Panc1 (cell line): ENCODE measurements around the gene TMEM212. TPM values are rescaled to one million over a fixed set of nuclear protein-coding genes. Genes with fewer than 3 reads are reported as not detected.

Experiments used
- ATAC-seq: fragments of 200-7000 bp; cut with Tn5 transposase; 2 replicates; pipeline ENCODE4 v1.9.1; 2020; ENCODE audit warnings: mild to moderate bottlenecking, moderate library complexity
- BruUV-seq: library from RNA; stranded (reverse); fragments of 400-500 nt; replicated peaks from 2 replicates; lab custom pipeline; 2021; lab: Mats Ljungman, UMichigan
- CTCF ChIA-PET: fragments of 300-600 bp; sonication (Branson Sonifier 250); formaldehyde crosslinking; loops from one replicate; lab custom pipeline; 2022; ENCODE audit warnings: antibody characterized with exemption; lab: Charles Lee
- POLR2A ChIA-PET: fragments of 300-600 bp; sonication (Branson Sonifier 250); formaldehyde crosslinking; loops from one replicate; lab custom pipeline; 2022; ENCODE audit warnings: antibody characterized with exemption; lab: Charles Lee
- DNase-seq: peaks from one replicate; pipeline ENCODE4 v3.0.0-alpha.2; 2010; ENCODE audit warnings: low read depth, low spot score
- H3K27ac ChIP-seq: 2 replicates; pipeline ENCODE4 v1.5.1; 2011; ENCODE audit warnings: mild to moderate bottlenecking, low read length, inconsistent platforms
- H3K27me3 ChIP-seq: fragments of 200-500 bp; sonication (Bioruptor generic); 2 replicates; pipeline ENCODE4 v1.6.0; 2014; ENCODE audit warnings: low read length, inconsistent platforms; ENCODE audit not compliant: control insufficient read depth, insufficient read depth
- H3K36me3 ChIP-seq: fragments of 200-500 bp; sonication (Bioruptor generic); 2 replicates; pipeline ENCODE4 v1.5.1; 2014; ENCODE audit warnings: inconsistent platforms, mild to moderate bottlenecking, low read length, moderate library complexity; ENCODE audit not compliant: control insufficient read depth, insufficient read depth
- H3K4me1 ChIP-seq: 2 replicates; pipeline ENCODE4 v1.5.1; 2011; ENCODE audit warnings: inconsistent platforms, mild to moderate bottlenecking, low read length, moderate library complexity; ENCODE audit not compliant: control insufficient read depth, insufficient read depth
- H3K4me3 ChIP-seq, 2 experiments: 2 replicates each; pipeline ENCODE4 v1.5.1; 2011 to 2012; ENCODE audit warnings: low read depth in 2 of 2, low read length in 2 of 2, mild to moderate bottlenecking in 2 of 2, inconsistent platforms in 1 of 2, moderate library complexity in 1 of 2
- H3K9me3 ChIP-seq: fragments of 200-500 bp; sonication (Bioruptor generic); 2 replicates; pipeline ENCODE4 v1.5.1; 2014; ENCODE audit warnings: low read depth, mild to moderate bottlenecking, inconsistent platforms, low read length, moderate library complexity; ENCODE audit not compliant: control insufficient read depth, insufficient read depth
- POLR2AphosphoS5 ChIP-seq: IDR thresholded peaks from 2 replicates; pipeline ENCODE4 v1.6.1; 2012; ENCODE audit warnings: mild to moderate bottlenecking, low read depth, low read length, moderate library complexity
- SIN3A ChIP-seq: IDR thresholded peaks from 2 replicates; pipeline ENCODE4 v1.6.1; 2012; ENCODE audit warnings: low read depth, mild to moderate bottlenecking, low read length, moderate library complexity, borderline replicate concordance; ENCODE audit not compliant: insufficient read depth
- TCF7L2 ChIP-seq: IDR thresholded peaks from 2 replicates; pipeline ENCODE4 v1.6.1; 2011; ENCODE audit warnings: mild to moderate bottlenecking, low read depth, low read length, inconsistent platforms
- in situ Hi-C: cut with HindIII; loops from 2 replicates; pipeline ENCODE4 v1.10.0; 2016; ENCODE audit warnings: low sequenced_read_pairs, low pct_unique_long_range_greater_than_20kb
- intact Hi-C: fragments of 100-400 bp; cut with micrococcal nuclease; formaldehyde crosslinking; loops from one replicate; pipeline ENCODE4 v1.10.0; 2022; ENCODE audit not compliant: unreplicated experiment
- total RNA-seq: library from RNA; stranded (reverse); gene quantifications from one replicate; pipeline ENCODE4 v1.2.1, GENCODE V29; 2021; ENCODE audit not compliant: unreplicated experiment
- TF ChIP-seq, protein P1 (sequence below): fragments of 450-650 bp; IDR thresholded peaks from 2 replicates; pipeline ENCODE4 v1.5.1; 2017; ENCODE audit warnings: mild to moderate bottlenecking
- TF ChIP-seq, protein P2 (sequence below), 2 experiments: IDR thresholded peaks; 2 replicates each; pipeline ENCODE4 v1.6.1; 2011 to 2012; ENCODE audit warnings: low read depth in 2 of 2, control low read depth in 1 of 2, low read length in 1 of 2, mild to moderate bottlenecking in 1 of 2, moderate library complexity in 1 of 2; ENCODE audit not compliant: insufficient read depth in 1 of 2

TMEM212 gene
- total RNA-seq, 1 experiment from 2014 or later: not detected

DNA sequence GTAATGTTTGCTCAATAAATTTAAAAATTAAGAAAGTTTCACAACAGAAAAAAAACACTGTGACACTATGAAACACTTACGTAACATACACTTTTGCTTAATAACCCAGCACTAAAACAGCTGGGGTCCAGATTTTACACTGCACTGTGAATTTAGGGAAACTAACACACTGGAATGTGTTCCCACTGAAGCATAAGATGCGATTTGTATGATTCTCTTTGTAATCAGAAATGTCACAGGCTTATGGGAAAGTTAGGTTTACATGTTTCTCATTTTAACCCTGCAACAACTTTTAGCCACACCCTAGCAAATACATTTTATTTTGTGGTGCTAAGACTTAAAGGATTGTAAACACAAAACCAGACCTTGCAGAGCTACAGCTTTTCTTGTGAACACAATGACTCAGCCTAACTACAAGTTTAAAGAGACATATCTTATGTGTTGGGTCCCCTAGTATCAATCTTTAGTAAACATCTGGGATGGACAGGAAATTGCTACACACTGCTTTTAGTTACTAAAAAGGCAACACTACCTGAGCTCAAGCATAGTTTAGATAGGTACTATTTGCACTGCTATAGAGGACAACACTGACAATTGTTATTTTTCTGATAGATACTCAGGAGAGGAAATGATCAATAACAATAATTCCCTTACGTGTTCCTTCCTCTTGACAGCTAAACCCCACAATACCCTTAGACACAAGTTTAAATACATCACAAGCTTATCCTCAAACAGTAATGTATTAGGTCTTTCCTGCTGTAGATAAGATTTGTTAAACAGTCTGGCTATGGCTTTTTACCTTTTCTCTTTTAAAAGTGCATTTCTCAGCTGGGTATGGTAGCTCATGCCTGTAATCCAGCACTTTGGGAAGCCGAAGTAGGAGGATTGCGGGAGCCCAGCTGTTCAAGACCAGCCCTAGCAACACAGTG is 36.7 kb upstream of the TMEM212 start:
- intact Hi-C loops (no loop called here), in situ Hi-C loops (no loop called here)
- DNase-seq: peak; percentile 79
- no peaks in the 10 kb centered on the region for H3K36me3 ChIP-seq
- peak; percentile 11; the same call in 1 of the 2 replicates for ATAC-seq
- peaks cover 64% of the 10 kb centered on the region for H3K4me1 ChIP-seq
- POLR2A ChIA-PET: interaction anchor here (1.1 kb wide), 1 partner anchor 18 kb away, joined by 3 read pairs; no protein-coding TSS in a partner anchor
- H3K9me3 ChIP-seq: no peaks in the 10 kb centered on the region
- H3K4me3 ChIP-seq: peak overlapping the region in 1 of 2 experiments; percentile 9; a peak in 1 of 4 replicates
- H3K27ac ChIP-seq: peak overlapping the region; percentile 77
- H3K27me3 ChIP-seq: no peaks in the 10 kb centered on the region
- TSS peak; percentile 37 for BruUV-seq
- TF ChIP-seq TCF7L2 (peak; percentile 57), SIN3A (no peak), POLR2AphosphoS5 (peak; percentile 52; the same call in 1 of the 2 replicates)
- TF ChIP-seq, protein P1, sequence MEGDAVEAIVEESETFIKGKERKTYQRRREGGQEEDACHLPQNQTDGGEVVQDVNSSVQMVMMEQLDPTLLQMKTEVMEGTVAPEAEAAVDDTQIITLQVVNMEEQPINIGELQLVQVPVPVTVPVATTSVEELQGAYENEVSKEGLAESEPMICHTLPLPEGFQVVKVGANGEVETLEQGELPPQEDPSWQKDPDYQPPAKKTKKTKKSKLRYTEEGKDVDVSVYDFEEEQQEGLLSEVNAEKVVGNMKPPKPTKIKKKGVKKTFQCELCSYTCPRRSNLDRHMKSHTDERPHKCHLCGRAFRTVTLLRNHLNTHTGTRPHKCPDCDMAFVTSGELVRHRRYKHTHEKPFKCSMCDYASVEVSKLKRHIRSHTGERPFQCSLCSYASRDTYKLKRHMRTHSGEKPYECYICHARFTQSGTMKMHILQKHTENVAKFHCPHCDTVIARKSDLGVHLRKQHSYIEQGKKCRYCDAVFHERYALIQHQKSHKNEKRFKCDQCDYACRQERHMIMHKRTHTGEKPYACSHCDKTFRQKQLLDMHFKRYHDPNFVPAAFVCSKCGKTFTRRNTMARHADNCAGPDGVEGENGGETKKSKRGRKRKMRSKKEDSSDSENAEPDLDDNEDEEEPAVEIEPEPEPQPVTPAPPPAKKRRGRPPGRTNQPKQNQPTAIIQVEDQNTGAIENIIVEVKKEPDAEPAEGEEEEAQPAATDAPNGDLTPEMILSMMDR: no peak
- TF ChIP-seq, protein P2, sequence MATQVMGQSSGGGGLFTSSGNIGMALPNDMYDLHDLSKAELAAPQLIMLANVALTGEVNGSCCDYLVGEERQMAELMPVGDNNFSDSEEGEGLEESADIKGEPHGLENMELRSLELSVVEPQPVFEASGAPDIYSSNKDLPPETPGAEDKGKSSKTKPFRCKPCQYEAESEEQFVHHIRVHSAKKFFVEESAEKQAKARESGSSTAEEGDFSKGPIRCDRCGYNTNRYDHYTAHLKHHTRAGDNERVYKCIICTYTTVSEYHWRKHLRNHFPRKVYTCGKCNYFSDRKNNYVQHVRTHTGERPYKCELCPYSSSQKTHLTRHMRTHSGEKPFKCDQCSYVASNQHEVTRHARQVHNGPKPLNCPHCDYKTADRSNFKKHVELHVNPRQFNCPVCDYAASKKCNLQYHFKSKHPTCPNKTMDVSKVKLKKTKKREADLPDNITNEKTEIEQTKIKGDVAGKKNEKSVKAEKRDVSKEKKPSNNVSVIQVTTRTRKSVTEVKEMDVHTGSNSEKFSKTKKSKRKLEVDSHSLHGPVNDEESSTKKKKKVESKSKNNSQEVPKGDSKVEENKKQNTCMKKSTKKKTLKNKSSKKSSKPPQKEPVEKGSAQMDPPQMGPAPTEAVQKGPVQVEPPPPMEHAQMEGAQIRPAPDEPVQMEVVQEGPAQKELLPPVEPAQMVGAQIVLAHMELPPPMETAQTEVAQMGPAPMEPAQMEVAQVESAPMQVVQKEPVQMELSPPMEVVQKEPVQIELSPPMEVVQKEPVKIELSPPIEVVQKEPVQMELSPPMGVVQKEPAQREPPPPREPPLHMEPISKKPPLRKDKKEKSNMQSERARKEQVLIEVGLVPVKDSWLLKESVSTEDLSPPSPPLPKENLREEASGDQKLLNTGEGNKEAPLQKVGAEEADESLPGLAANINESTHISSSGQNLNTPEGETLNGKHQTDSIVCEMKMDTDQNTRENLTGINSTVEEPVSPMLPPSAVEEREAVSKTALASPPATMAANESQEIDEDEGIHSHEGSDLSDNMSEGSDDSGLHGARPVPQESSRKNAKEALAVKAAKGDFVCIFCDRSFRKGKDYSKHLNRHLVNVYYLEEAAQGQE (IDR thresholded peaks at IDR 0.05; ENCODE audit: insufficient read depth in 1 of 2, low read depth in 2 of 2, low read length in 1 of 2): no peak
- CTCF ChIA-PET: no interaction called here

DNA sequence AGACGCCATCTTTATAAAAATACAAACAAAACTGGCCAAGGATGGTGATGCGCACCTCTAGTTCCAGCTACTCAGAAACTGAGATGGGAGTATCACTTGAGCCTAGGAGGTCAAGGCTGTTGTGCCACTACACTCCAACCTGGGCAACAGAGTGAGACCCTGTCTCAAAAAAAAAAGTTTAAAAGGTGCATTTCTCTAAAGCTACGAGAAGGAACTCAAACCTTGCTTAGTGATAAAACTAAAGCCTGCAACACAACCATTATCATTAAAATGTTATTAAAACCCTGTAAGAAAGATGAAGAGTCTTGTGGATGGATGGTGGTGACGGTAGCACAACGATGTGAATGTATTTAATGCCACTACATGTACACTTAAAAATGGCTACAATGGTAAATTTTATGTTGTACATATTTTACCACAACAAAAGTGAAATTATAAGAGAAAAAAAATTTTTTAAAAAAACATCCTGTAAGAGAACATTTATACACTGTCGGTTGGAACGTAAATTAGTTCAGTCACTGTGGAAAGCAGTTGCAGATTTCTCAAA is 35.9 kb upstream of the TMEM212 start:
- DNase-seq (no peak), ATAC-seq (no peak)
- Histone ChIP-seq H3K4me1 (peaks cover 64% of the 10 kb centered on the region), H3K27ac (peak overlapping the region; percentile 77), H3K27me3 (no peaks in the 10 kb centered on the region), H3K9me3 (no peaks in the 10 kb centered on the region), H3K4me3 (no peak overlapping the region), H3K36me3 (no peaks in the 10 kb centered on the region)
- BruUV-seq: no TSS peak
- ChIA-PET POLR2A (interaction anchor here (0.6 to 1.1 kb wide), 2 partner anchors 18 to 342 kb away, joined by 3 read pairs; no protein-coding TSS in a partner anchor), CTCF (no interaction called here)
- intact Hi-C loops: no loop called here
- TF ChIP-seq TCF7L2 (no peak), POLR2AphosphoS5 (no peak), SIN3A (no peak)
- TF ChIP-seq, protein P2 (IDR thresholded peaks at IDR 0.05; ENCODE audit: insufficient read depth in 1 of 2, low read depth in 2 of 2, low read length in 1 of 2): no peak
- TF ChIP-seq, protein P1: no peak
- in situ Hi-C loops: no loop called here
